SU-DHL-6 (cell line): ENCODE measurements around the gene SCTR.

Source experiments
- H2AFZ ChIP-seq: fragments of 200-600 bp; sonication (generic); 2 replicates; pipeline ENCODE4 v1.6.1; 2014; ENCODE audit warnings: low read depth, mild to moderate bottlenecking, moderate library complexity, mixed read lengths, antibody characterized with exemption, low read length; ENCODE audit not compliant: severe bottlenecking
- H3F3A ChIP-seq: fragments of 200-600 bp; shearing (Covaris generic); 2 replicates; pipeline ENCODE4 v1.6.0; 2016; ENCODE audit warnings: antibody characterized with exemption, mild to moderate bottlenecking; ENCODE audit not compliant: insufficient read depth
- H3K27ac ChIP-seq: fragments of 200-600 bp; sonication (generic); 2 replicates; pipeline ENCODE4 v1.5.1; 2016; ENCODE audit warnings: low read depth, mild to moderate bottlenecking, low read length, moderate library complexity, mixed read lengths
- H3K27me3 ChIP-seq: fragments of 200-600 bp; sonication (generic), shearing (Covaris generic); 2 replicates; pipeline ENCODE4 v1.6.0; 2014; ENCODE audit warnings: mild to moderate bottlenecking, low read length
- H3K36me3 ChIP-seq: fragments of 200-600 bp; sonication (generic); 2 replicates; pipeline ENCODE4 v1.6.1; 2014; ENCODE audit warnings: mild to moderate bottlenecking, low read length, mixed read lengths
- H3K4me2 ChIP-seq: fragments of 300-600, 200-600 bp; shearing (Covaris generic), sonication (generic); 2 replicates; pipeline ENCODE4 v1.6.0; 2014; ENCODE audit warnings: low read length, low read depth, mild to moderate bottlenecking; ENCODE audit not compliant: poor library complexity, severe bottlenecking
- H3K4me3 ChIP-seq: fragments of 200-600 bp; sonication (generic); 2 replicates; pipeline ENCODE4 v1.5.1; 2014; ENCODE audit warnings: antibody characterized with exemption, low read length, mild to moderate bottlenecking, mixed read lengths; ENCODE audit not compliant: insufficient read depth, poor library complexity, severe bottlenecking
- H3K79me2 ChIP-seq: fragments of 200-600 bp; sonication (generic); 2 replicates; pipeline ENCODE4 v1.6.1; 2014; ENCODE audit warnings: mild to moderate bottlenecking, low read length, moderate library complexity; ENCODE audit not compliant: insufficient read depth
- H3K9ac ChIP-seq: fragments of 200-600 bp; sonication (generic); 2 replicates; pipeline ENCODE4 v1.7.0; 2014; ENCODE audit warnings: mild to moderate bottlenecking, low read length
- H3K9me2 ChIP-seq: fragments of 200-600 bp; sonication (generic); replicated peaks from 2 replicates; pipeline ENCODE4 v1.6.1; 2014; ENCODE audit warnings: low read length; ENCODE audit not compliant: insufficient read depth
- H3K9me3 ChIP-seq: fragments of 200-600 bp; sonication (generic); 2 replicates; pipeline ENCODE4 v1.6.1; 2014; ENCODE audit warnings: low read length, mixed read lengths; ENCODE audit not compliant: insufficient read depth
- H4K20me1 ChIP-seq: fragments of 200-600 bp; sonication (generic); 2 replicates; pipeline ENCODE4 v1.6.1; 2014; ENCODE audit warnings: low read depth, mild to moderate bottlenecking, antibody characterized with exemption, low read length, moderate library complexity, mixed read lengths
- CTCF ChIP-seq: fragments of 200-600 bp; sonication (generic); IDR thresholded peaks from one replicate; pipeline ENCODE4 v1.5.1; 2017; ENCODE audit warnings: antibody characterized with exemption, mild to moderate bottlenecking, low read length, moderate library complexity; ENCODE audit not compliant: insufficient read depth, poor library complexity, severe bottlenecking
- EZH2phosphoT487 ChIP-seq: fragments of 200-600 bp; sonication (generic), shearing (Covaris generic); conservative IDR thresholded peaks from 2 replicates; pipeline ENCODE4 v1.6.1; 2018; ENCODE audit warnings: mild to moderate bottlenecking, antibody characterized with exemption, low read length, moderate library complexity, mixed read lengths

SCTR gene

GRCh38 chr2:119483896-119484718 is 40.2 kb downstream of the SCTR start:
- TF ChIP-seq EZH2phosphoT487 (no peak), CTCF (no peak)
- H4K20me1 ChIP-seq, result no peaks in the 10 kb centered on the region
- no peak overlapping the region for H3K4me3 ChIP-seq
- H3K9me2 ChIP-seq, result no peaks in the 10 kb centered on the region
- H3K27me3 ChIP-seq, result no peaks in the 10 kb centered on the region
- H3K27ac ChIP-seq, result no peak overlapping the region
- H2AFZ ChIP-seq, result no peak overlapping the region
- no peak overlapping the region for H3K9ac ChIP-seq
- no peaks in the 10 kb centered on the region for H3K79me2 ChIP-seq
- no peaks in the 10 kb centered on the region for H3F3A ChIP-seq
- no peak overlapping the region for H3K4me2 ChIP-seq
- H3K9me3 ChIP-seq, result no peaks in the 10 kb centered on the region
- H3K36me3 ChIP-seq, result no peaks in the 10 kb centered on the region

GRCh38 chr2:119483395-119483753 is 40.9 kb downstream of the SCTR start:
- Histone ChIP-seq H3K27me3 (no peaks in the 10 kb centered on the region), H3K9ac (no peak overlapping the region), H4K20me1 (no peaks in the 10 kb centered on the region), H3K27ac (no peak overlapping the region), H3K9me2 (no peaks in the 10 kb centered on the region), H3K4me2 (no peak overlapping the region), H3K36me3 (no peaks in the 10 kb centered on the region), H2AFZ (no peak overlapping the region), H3K9me3 (no peaks in the 10 kb centered on the region), H3K4me3 (no peak overlapping the region), H3F3A (no peaks in the 10 kb centered on the region), H3K79me2 (no peaks in the 10 kb centered on the region)
- TF ChIP-seq EZH2phosphoT487, result no peak
- no peak for TF ChIP-seq CTCF

- TF ChIP-seq EZH2phosphoT487 (no peak), CTCF (no peak)
- Histone ChIP-seq H4K20me1 (no peaks in the 10 kb centered on the region), H3K4me3 (no peak overlapping the region), H3K27me3 (no peaks in the 10 kb centered on the region), H3K27ac (no peak overlapping the region), H2AFZ (no peak overlapping the region), H3F3A (no peaks in the 10 kb centered on the region), H3K9me3 (no peaks in the 10 kb centered on the region), H3K36me3 (no peaks in the 10 kb centered on the region), H3K4me2 (no peak overlapping the region), H3K79me2 (no peaks in the 10 kb centered on the region), H3K9me2 (no peaks in the 10 kb centered on the region), H3K9ac (no peak overlapping the region)
These were observed 41.5 kb downstream of the SCTR start for GRCh38 chr2:119482481-119483394.
